NT2/D1 (cell line): Measurements from ENCODE around the gene NPAS1.

ENCODE experiments used
- DNase-seq: peaks from one replicate; pipeline ENCODE4 v3.0.0-alpha.2; 2011; ENCODE audit warnings: low read depth, low spot score
- H3K27me3 ChIP-seq: 2 replicates; pipeline ENCODE4 v1.6.0; 2011; ENCODE audit warnings: mild to moderate bottlenecking; ENCODE audit not compliant: insufficient read length, insufficient read depth
- H3K36me3 ChIP-seq: 2 replicates; pipeline ENCODE4 v1.6.1; 2011; ENCODE audit warnings: mild to moderate bottlenecking, low read length, mixed read lengths; ENCODE audit not compliant: insufficient read depth, insufficient read length
- H3K4me1 ChIP-seq: 2 replicates; pipeline ENCODE4 v1.5.1; 2011; ENCODE audit not compliant: insufficient read depth, insufficient read length
- H3K4me3 ChIP-seq: 2 replicates; pipeline ENCODE4 v1.5.1; 2011; ENCODE audit warnings: low read depth; ENCODE audit not compliant: insufficient read length
- H3K9ac ChIP-seq: 2 replicates; pipeline ENCODE4 v1.6.0; 2011; ENCODE audit warnings: low read depth; ENCODE audit not compliant: insufficient read length
- H3K9me3 ChIP-seq: 2 replicates; pipeline ENCODE4 v1.5.1; 2011; ENCODE audit warnings: mild to moderate bottlenecking, low read length; ENCODE audit not compliant: insufficient read depth
- SUZ12 ChIP-seq: IDR thresholded peaks from 2 replicates; pipeline ENCODE4 v1.6.1; 2011; ENCODE audit not compliant: insufficient read length, insufficient read depth; ENCODE audit errors: extremely low read depth
- YY1 ChIP-seq: IDR thresholded peaks from 2 replicates; pipeline ENCODE4 v1.6.1; 2011; ENCODE audit not compliant: insufficient read length, insufficient read depth
- ZNF274 ChIP-seq: IDR thresholded peaks from 2 replicates; pipeline ENCODE4 v1.6.1; 2011; ENCODE audit warnings: mild to moderate bottlenecking, low read depth, low read length

Gene NPAS1

GRCh38 chr19:47022541-47023447, 3.2 kb downstream of the NPAS1 start:
- Histone ChIP-seq H3K9me3 (no peaks in the 10 kb centered on the region), H3K4me1 (peaks cover 5% of the 10 kb centered on the region), H3K27me3 (peaks cover 62% of the 10 kb centered on the region), H3K36me3 (no peaks in the 10 kb centered on the region), H3K4me3 (no peak overlapping the region), H3K9ac (no peak overlapping the region)
- no peak for TF ChIP-seq SUZ12
- DNase-seq: no peak

GRCh38 chr19:47023448-47023794, 3.8 kb downstream of the NPAS1 start:
- H3K27me3 ChIP-seq: peaks cover 58% of the 10 kb centered on the region

GRCh38 chr19:47024502-47024901, 4.9 kb downstream of the NPAS1 start:
- no peaks in the 10 kb centered on the region for H3K36me3 ChIP-seq
- H3K4me1 ChIP-seq: peaks cover 4% of the 10 kb centered on the region
- H3K9me3 ChIP-seq: no peaks in the 10 kb centered on the region
- no peak for DNase-seq
- no peak for TF ChIP-seq SUZ12
- H3K4me3 ChIP-seq: no peak overlapping the region
- no peak overlapping the region for H3K9ac ChIP-seq
- H3K27me3 ChIP-seq: peaks cover 48% of the 10 kb centered on the region

More at GRCh38 chr19:47023448-47023794, 3.8 kb downstream of the NPAS1 start:
- Histone ChIP-seq H3K4me3 (no peak overlapping the region), H3K9me3 (no peaks in the 10 kb centered on the region), H3K36me3 (no peaks in the 10 kb centered on the region), H3K9ac (no peak overlapping the region), H3K4me1 (peaks cover 5% of the 10 kb centered on the region)
- TF ChIP-seq SUZ12 (no peak), ZNF274 (no peak), YY1 (no peak)
- no peak for DNase-seq

- no peaks in the 10 kb centered on the region for H3K36me3 ChIP-seq
- no peaks in the 10 kb centered on the region for H3K9me3 ChIP-seq
- H3K4me3 ChIP-seq: no peak overlapping the region
- peaks cover 4% of the 10 kb centered on the region for H3K4me1 ChIP-seq
- TF ChIP-seq SUZ12: no peak
- TF ChIP-seq ZNF274: no peak
- TF ChIP-seq YY1: no peak
- DNase-seq: no peak
- H3K9ac ChIP-seq: no peak overlapping the region
- H3K27me3 ChIP-seq: peaks cover 34% of the 10 kb centered on the region
These were observed 6.5 kb downstream of the NPAS1 start for GRCh38 chr19:47026156-47026555.

GRCh38 chr19:47026889-47027288, 7.3 kb downstream of the NPAS1 start:
- Histone ChIP-seq H3K36me3 (no peaks in the 10 kb centered on the region), H3K9me3 (no peaks in the 10 kb centered on the region), H3K9ac (no peak overlapping the region), H3K27me3 (peaks cover 27% of the 10 kb centered on the region), H3K4me3 (no peak overlapping the region), H3K4me1 (peaks cover 6% of the 10 kb centered on the region)
- DNase-seq: no peak
- TF ChIP-seq SUZ12 (no peak), YY1 (no peak), ZNF274 (no peak)

GRCh38 chr19:47027586-47028088, 8.0 kb downstream of the NPAS1 start:
- no peak for TF ChIP-seq SUZ12
- TF ChIP-seq YY1: no peak
- TF ChIP-seq ZNF274: no peak
- Histone ChIP-seq H3K4me3 (no peak overlapping the region), H3K4me1 (peaks cover 8% of the 10 kb centered on the region), H3K36me3 (no peaks in the 10 kb centered on the region), H3K9me3 (no peaks in the 10 kb centered on the region), H3K9ac (peak overlapping the region; percentile 17), H3K27me3 (peaks cover 19% of the 10 kb centered on the region)
- DNase-seq: no peak

GRCh38 chr19:47028195-47028601, 8.6 kb downstream of the NPAS1 start:
- no peak overlapping the region for H3K9ac ChIP-seq
- H3K4me3 ChIP-seq: no peak overlapping the region
- peaks cover 14% of the 10 kb centered on the region for H3K27me3 ChIP-seq
- peaks cover 8% of the 10 kb centered on the region for H3K4me1 ChIP-seq
- H3K9me3 ChIP-seq: no peaks in the 10 kb centered on the region
- no peak for TF ChIP-seq ZNF274
- TF ChIP-seq SUZ12: no peak
- TF ChIP-seq YY1: no peak
- DNase-seq: no peak
- H3K36me3 ChIP-seq: no peaks in the 10 kb centered on the region
